Endothelial cell of umbilical vein (primary cell): ENCODE data around the gene TRAPPC12. TPM values are rescaled to one million over a fixed set of nuclear protein-coding genes. Genes with fewer than 3 reads are reported as not detected.

Experiments
- BruUV-seq: library from RNA; stranded (reverse); fragments of 400-500 nt; replicated peaks from 2 replicates; lab custom pipeline; 2021; lab: Mats Ljungman, UMichigan
- CTCF ChIA-PET: fragments of 300-600, 350-600 bp; sonication (Branson Sonifier 250); formaldehyde crosslinking; loops from one replicate; lab custom pipeline; 2021; ENCODE audit warnings: antibody characterized with exemption, inconsistent platforms; lab: Charles Lee
- POLR2A ChIA-PET: fragments of 300-600, 350-600 bp; sonication (Branson Sonifier 250); formaldehyde crosslinking; loops from one replicate; lab custom pipeline; 2021; ENCODE audit warnings: antibody characterized with exemption, inconsistent platforms; lab: Charles Lee
- DNase-seq: peaks from one replicate; pipeline ENCODE4 v3.0.0-alpha.2; 2011; ENCODE audit warnings: low read depth, low spot score
- FAIRE-seq: peaks from 2 replicates; lab custom pipeline; 2011; peaks lifted over from hg19 to GRCh38; lab: Jason Lieb, UNC
- H2AFZ ChIP-seq: 2 replicates; pipeline ENCODE4 v1.6.0; 2012; ENCODE audit warnings: low read depth, low read length, control low read depth, inconsistent platforms
- H3K27ac ChIP-seq: 2 replicates; pipeline ENCODE4 v1.5.1; 2011; ENCODE audit warnings: low read depth, mild to moderate bottlenecking, control low read depth, low read length, moderate library complexity; ENCODE audit not compliant: insufficient read depth
- H3K27me3 ChIP-seq, 2 experiments: 2 replicates each; pipeline versions ENCODE4 v1.6.0 to v1.6.1; 2011; ENCODE audit warnings: low read length in 2 of 2, mixed read lengths in 1 of 2; ENCODE audit not compliant: control insufficient read depth in 2 of 2, insufficient read depth in 2 of 2
- H3K36me3 ChIP-seq, 2 experiments: 2 replicates in 1 of 2; 3 replicates in 1 of 2; pipeline ENCODE4 v1.5.1; 2011; ENCODE audit warnings: low read length in 2 of 2, mild to moderate bottlenecking in 1 of 2, moderate library complexity in 1 of 2; ENCODE audit not compliant: control insufficient read depth in 2 of 2, insufficient read depth in 2 of 2; ENCODE audit errors: extremely low read depth in 1 of 2
- H3K4me1 ChIP-seq: 3 replicates; pipeline ENCODE4 v1.5.1; 2011; ENCODE audit warnings: mild to moderate bottlenecking, low read length; ENCODE audit not compliant: control insufficient read depth, insufficient read depth; ENCODE audit errors: extremely low read depth
- H3K4me2 ChIP-seq: 2 replicates; pipeline ENCODE4 v1.6.1; 2011; ENCODE audit warnings: low read length, control low read depth, mixed read lengths; ENCODE audit not compliant: insufficient read depth
- H3K4me3 ChIP-seq, 3 experiments: fragments of 200-600 bp in 1 of 3; sonication (generic), shearing (Covaris generic) in 1 of 3; replicated peaks in 1 of 3; 2 replicates each; pipeline ENCODE4 v1.5.1; 2011 to 2016; ENCODE audit warnings: control low read depth in 3 of 3, low read length in 3 of 3, mild to moderate bottlenecking in 2 of 3, inconsistent platforms in 1 of 3, low read depth in 1 of 3, moderate library complexity in 1 of 3; ENCODE audit not compliant: insufficient read depth in 1 of 3
- H3K79me2 ChIP-seq: 2 replicates; pipeline ENCODE4 v1.6.0; 2012; ENCODE audit warnings: low read length, inconsistent platforms; ENCODE audit not compliant: control insufficient read depth, insufficient read depth
- H3K9ac ChIP-seq: replicated peaks from 2 replicates; pipeline ENCODE3; 2011; ENCODE audit warnings: low read length, control low read depth; ENCODE audit not compliant: insufficient read depth; ENCODE audit errors: extremely low read depth
- H3K9me1 ChIP-seq: replicated peaks from 3 replicates; pipeline ENCODE4 v1.6.0; 2011; ENCODE audit warnings: mild to moderate bottlenecking, low read length; ENCODE audit not compliant: control insufficient read depth, insufficient read depth; ENCODE audit errors: extremely low read depth
- H3K9me3 ChIP-seq: replicated peaks from 2 replicates; pipeline ENCODE4 v1.5.1; 2012; ENCODE audit warnings: low read length, inconsistent platforms; ENCODE audit not compliant: control insufficient read depth, insufficient read depth
- H4K20me1 ChIP-seq: replicated peaks from 2 replicates; pipeline ENCODE3; 2011; ENCODE audit warnings: mild to moderate bottlenecking, low read length; ENCODE audit not compliant: control insufficient read depth, insufficient read depth; ENCODE audit errors: extremely low read depth
- EZH2 ChIP-seq: IDR thresholded peaks from 2 replicates; pipeline ENCODE4 v1.6.1; 2012; ENCODE audit warnings: borderline replicate concordance, low read depth, mild to moderate bottlenecking, moderate library complexity, low read length, inconsistent platforms; ENCODE audit not compliant: severe bottlenecking
- FOS ChIP-seq: IDR thresholded peaks from 2 replicates; pipeline ENCODE4 v1.6.1; 2011; ENCODE audit warnings: mild to moderate bottlenecking, low read length, moderate library complexity, borderline replicate concordance; ENCODE audit not compliant: insufficient read depth
- GATA2 ChIP-seq: IDR thresholded peaks from 2 replicates; pipeline ENCODE4 v1.7.0; 2011; ENCODE audit warnings: low read depth, mild to moderate bottlenecking, moderate library complexity, mixed read lengths, low read length; ENCODE audit not compliant: insufficient read length, insufficient read depth
- JUN ChIP-seq: IDR thresholded peaks from 2 replicates; pipeline ENCODE4 v1.6.1; 2011; ENCODE audit warnings: borderline replicate concordance, low read depth; ENCODE audit not compliant: insufficient read length, insufficient read depth
- MYC ChIP-seq: IDR thresholded peaks from one replicate; pipeline ENCODE4 v1.6.1; 2011; ENCODE audit warnings: mild to moderate bottlenecking, low read depth, low read length
- POLR2A ChIP-seq: IDR thresholded peaks from 2 replicates; pipeline ENCODE4 v1.6.1; 2012; ENCODE audit warnings: low read depth, mild to moderate bottlenecking, control low read depth, low read length
- POLR2AphosphoS5 ChIP-seq: IDR thresholded peaks from 2 replicates; pipeline ENCODE4 v1.6.1; 2012; ENCODE audit warnings: low read depth, mild to moderate bottlenecking, control low read depth, low read length, moderate library complexity; ENCODE audit not compliant: insufficient read depth
- dilution Hi-C: fragments of 300-500 bp; cut with MboI; formaldehyde crosslinking; loops from one replicate; pipeline ENCODE4 v1.15.0; 2019; ENCODE audit warnings: low sequenced_read_pairs; ENCODE audit not compliant: extremely low pct_ligation_motif_present
- intact Hi-C: fragments of 100-400 bp; cut with micrococcal nuclease; formaldehyde crosslinking; loops from one replicate; pipeline ENCODE4 v1.10.0; 2022
- polyA plus RNA-seq, 4 experiments: library from polyadenylated mRNA; depleted of rRNA in 3 of 4; stranded (reverse) in 3 of 4; unstranded in 1 of 4; fragments of >200 nt; gene quantifications; 2 replicates each; pipeline versions ENCODE4 v1.2.1 to v1.2.3, GENCODE V29; 2011 to 2012; ENCODE audit warnings: missing spikeins in 1 of 4
- total RNA-seq: library from RNA; stranded (reverse); gene quantifications from 2 replicates; pipeline ENCODE4 v1.2.3, GENCODE V29; 2021
- TF ChIP-seq, protein P1 (sequence below): IDR thresholded peaks from 2 replicates; pipeline ENCODE4 v1.6.1; 2011; ENCODE audit not compliant: insufficient read depth, insufficient read length
- TF ChIP-seq, protein P2 (sequence below), 2 donors: IDR thresholded peaks; 1 replicate in 1 of 2; 2 replicates in 1 of 2; pipeline ENCODE4 v1.5.1; 2011; ENCODE audit warnings: low read length in 2 of 2, mild to moderate bottlenecking in 2 of 2, moderate library complexity in 2 of 2, control low read depth in 1 of 2, inconsistent platforms in 1 of 2, low read depth in 1 of 2; ENCODE audit not compliant: insufficient read depth in 1 of 2; ENCODE audit errors: extremely low read depth in 1 of 2

Gene TRAPPC12
- total and polyA plus RNA-seq, 2 donors (not counting 3 experiments of a cell fraction or from before 2014, with no cell fraction given), result 47.5 to 81.5 TPM

DNA sequence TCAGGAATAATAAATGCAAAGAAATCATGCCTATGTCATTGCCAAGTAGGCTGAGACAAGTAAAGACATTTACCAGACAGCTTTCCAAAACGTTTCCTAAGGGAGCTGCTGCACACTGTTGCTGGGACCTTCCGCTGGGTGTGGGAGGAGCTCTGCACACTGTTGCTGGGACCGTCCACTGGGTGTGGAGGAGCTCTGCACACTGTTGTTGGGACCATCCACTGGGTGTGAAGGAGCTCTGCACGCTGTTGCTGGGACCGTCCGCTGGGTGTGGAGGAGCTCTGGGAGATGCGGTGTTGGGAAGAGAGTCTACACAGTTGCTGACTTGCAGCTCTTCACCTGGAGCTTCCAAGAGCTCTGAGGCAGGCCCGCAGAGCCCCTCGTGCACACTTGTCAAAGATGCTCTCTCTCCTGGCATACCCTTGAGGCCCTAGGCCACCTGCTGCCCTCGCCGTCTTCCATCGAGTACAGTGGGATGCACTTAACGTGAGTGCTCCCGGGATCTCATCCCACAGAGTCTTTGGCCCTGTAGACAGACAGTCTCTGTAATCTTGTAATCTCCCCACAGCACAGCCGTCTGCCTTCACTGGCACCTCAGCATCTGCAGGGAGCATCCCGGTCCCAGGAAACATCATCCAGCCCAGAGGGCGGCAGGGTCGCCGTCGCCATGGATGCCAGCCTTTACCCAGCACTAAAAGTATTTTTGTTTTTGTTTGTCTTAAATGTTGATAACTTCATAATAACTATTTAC, 51.4 kb downstream of the TRAPPC12 start:
- TF ChIP-seq, protein P1, sequence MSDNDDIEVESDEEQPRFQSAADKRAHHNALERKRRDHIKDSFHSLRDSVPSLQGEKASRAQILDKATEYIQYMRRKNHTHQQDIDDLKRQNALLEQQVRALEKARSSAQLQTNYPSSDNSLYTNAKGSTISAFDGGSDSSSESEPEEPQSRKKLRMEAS, result no peak
- TF ChIP-seq GATA2, result no peak
- no peak for TF ChIP-seq EZH2
- no peak for TF ChIP-seq MYC
- TF ChIP-seq, protein P2, sequence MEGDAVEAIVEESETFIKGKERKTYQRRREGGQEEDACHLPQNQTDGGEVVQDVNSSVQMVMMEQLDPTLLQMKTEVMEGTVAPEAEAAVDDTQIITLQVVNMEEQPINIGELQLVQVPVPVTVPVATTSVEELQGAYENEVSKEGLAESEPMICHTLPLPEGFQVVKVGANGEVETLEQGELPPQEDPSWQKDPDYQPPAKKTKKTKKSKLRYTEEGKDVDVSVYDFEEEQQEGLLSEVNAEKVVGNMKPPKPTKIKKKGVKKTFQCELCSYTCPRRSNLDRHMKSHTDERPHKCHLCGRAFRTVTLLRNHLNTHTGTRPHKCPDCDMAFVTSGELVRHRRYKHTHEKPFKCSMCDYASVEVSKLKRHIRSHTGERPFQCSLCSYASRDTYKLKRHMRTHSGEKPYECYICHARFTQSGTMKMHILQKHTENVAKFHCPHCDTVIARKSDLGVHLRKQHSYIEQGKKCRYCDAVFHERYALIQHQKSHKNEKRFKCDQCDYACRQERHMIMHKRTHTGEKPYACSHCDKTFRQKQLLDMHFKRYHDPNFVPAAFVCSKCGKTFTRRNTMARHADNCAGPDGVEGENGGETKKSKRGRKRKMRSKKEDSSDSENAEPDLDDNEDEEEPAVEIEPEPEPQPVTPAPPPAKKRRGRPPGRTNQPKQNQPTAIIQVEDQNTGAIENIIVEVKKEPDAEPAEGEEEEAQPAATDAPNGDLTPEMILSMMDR (IDR thresholded peaks at IDR 0.05; ENCODE audit: extremely low read depth in 1 of 2, insufficient read depth in 1 of 2, low read depth in 1 of 2, low read length in 2 of 2), result no peak
- TF ChIP-seq JUN, result no peak
- TF ChIP-seq POLR2AphosphoS5, result no peak
- TF ChIP-seq POLR2A, result no peak
- no peak for TF ChIP-seq FOS
- no TSS peak for BruUV-seq
- H3K4me3 ChIP-seq, result no peak overlapping the region
- dilution Hi-C loops (no loop called here), intact Hi-C loops (no loop called here)
- no peak overlapping the region for H3K9ac ChIP-seq
- no peak overlapping the region for H3K4me2 ChIP-seq
- no peak for FAIRE-seq
- H3K9me3 ChIP-seq, result no peaks in the 10 kb centered on the region
- H3K4me1 ChIP-seq, result no peaks in the 10 kb centered on the region
- H3K79me2 ChIP-seq, result no peaks in the 10 kb centered on the region
- H3K27ac ChIP-seq, result no peak overlapping the region
- no peaks in the 10 kb centered on the region for H4K20me1 ChIP-seq
- ChIA-PET POLR2A (no interaction called here), CTCF (interaction anchor here (2.5 kb wide), 1 partner anchor 31 kb away, joined by 13 read pairs; no protein-coding TSS in a partner anchor)
- DNase-seq, result no peak
- no peaks in the 10 kb centered on the region for H3K9me1 ChIP-seq
- peaks cover 2 to 12% of the 10 kb centered on the region in 2 experiments for H3K36me3 ChIP-seq
- H2AFZ ChIP-seq, result no peak overlapping the region
- no peaks in the 10 kb centered on the region for H3K27me3 ChIP-seq
